Loucy (cell line): ENCODE data around the gene CSTF3.

Experiments
- CTCF ChIP-seq: fragments of 200-600 bp; sonication (generic); conservative IDR thresholded peaks from 2 replicates; pipeline ENCODE4 v1.5.1; 2014; ENCODE audit warnings: mild to moderate bottlenecking, antibody characterized with exemption, low read length
- EZH2phosphoT487 ChIP-seq: fragments of 200-600 bp; IDR thresholded peaks from 2 replicates; pipeline ENCODE4 v1.6.1; 2018; ENCODE audit warnings: antibody characterized with exemption, mild to moderate bottlenecking, moderate library complexity, borderline replicate concordance

- TF ChIP-seq CTCF (no peak), EZH2phosphoT487 (no peak)
Measured at GRCh38 chr11:33194455-33194854, 33.2 kb upstream of the CSTF3 start.
